HUES48 (cell line): ENCODE data around the gene ZNF333.

Source experiments
- H3K27ac ChIP-seq: one replicate; pipeline ENCODE4 v1.7.0; 2013; ENCODE audit warnings: low read depth, low read length, inconsistent platforms
- H3K27me3 ChIP-seq: 2 replicates; pipeline ENCODE4 v1.6.1; 2013; ENCODE audit warnings: mild to moderate bottlenecking, low read length; ENCODE audit not compliant: control insufficient read depth, insufficient read depth
- H3K36me3 ChIP-seq: 2 replicates; pipeline ENCODE4 v1.6.1; 2013; ENCODE audit warnings: low read length; ENCODE audit not compliant: control insufficient read depth, insufficient read depth
- H3K4me1 ChIP-seq: 2 replicates; pipeline ENCODE4 v1.6.1; 2013; ENCODE audit warnings: mild to moderate bottlenecking, low read length; ENCODE audit not compliant: control insufficient read depth, insufficient read depth
- H3K4me3 ChIP-seq: 2 replicates; pipeline ENCODE4 v1.5.1; 2013; ENCODE audit warnings: mild to moderate bottlenecking, low read depth, low read length
- H3K9ac ChIP-seq: 2 replicates; pipeline ENCODE4 v1.6.1; 2013; ENCODE audit warnings: mild to moderate bottlenecking, low read depth, low read length, moderate library complexity
- H3K9me3 ChIP-seq: 2 replicates; pipeline ENCODE4 v1.6.1; 2013; ENCODE audit warnings: low read length; ENCODE audit not compliant: control insufficient read depth, insufficient read depth

ZNF333 gene

GRCh38 chr19:14699641-14700040, 9.8 kb downstream of the ZNF333 start:
- Histone ChIP-seq H3K36me3 (peaks cover 60% of the 10 kb centered on the region), H3K27me3 (no peaks in the 10 kb centered on the region), H3K4me1 (no peaks in the 10 kb centered on the region), H3K27ac (no peak overlapping the region), H3K4me3 (no peak overlapping the region), H3K9me3 (0 out of 2 replicates have a peak, but pooled peaks cover 5% of the 10 kb centered on the region), H3K9ac (no peak overlapping the region)

- no peaks in the 10 kb centered on the region for H3K27me3 ChIP-seq
- no peak overlapping the region for H3K27ac ChIP-seq
- H3K9ac ChIP-seq, result no peak overlapping the region
- H3K36me3 ChIP-seq, result peaks cover 55% of the 10 kb centered on the region
- 0 out of 2 replicates have a peak, but pooled peaks cover 5% of the 10 kb centered on the region for H3K9me3 ChIP-seq
- H3K4me3 ChIP-seq, result no peak overlapping the region
- H3K4me1 ChIP-seq, result no peaks in the 10 kb centered on the region
Measured at GRCh38 chr19:14700711-14701375, 11.0 kb downstream of the ZNF333 start.

- H3K4me1 ChIP-seq, result no peaks in the 10 kb centered on the region
- 0 out of 2 replicates have a peak, but pooled peaks cover 5% of the 10 kb centered on the region for H3K9me3 ChIP-seq
- no peak overlapping the region for H3K9ac ChIP-seq
- H3K4me3 ChIP-seq, result no peak overlapping the region
- peaks cover 50% of the 10 kb centered on the region for H3K36me3 ChIP-seq
- H3K27me3 ChIP-seq, result no peaks in the 10 kb centered on the region
- no peak overlapping the region for H3K27ac ChIP-seq
Measured at GRCh38 chr19:14703833-14704232, 14.0 kb downstream of the ZNF333 start.

- no peak overlapping the region for H3K27ac ChIP-seq
- no peak overlapping the region for H3K9ac ChIP-seq
- H3K27me3 ChIP-seq, result no peaks in the 10 kb centered on the region
- peaks cover 50% of the 10 kb centered on the region for H3K36me3 ChIP-seq
- no peaks in the 10 kb centered on the region for H3K4me1 ChIP-seq
- H3K4me3 ChIP-seq, result no peak overlapping the region
- H3K9me3 ChIP-seq, result peaks cover 5% of the 10 kb centered on the region; the same call in 1 of the 2 replicates
Measured at GRCh38 chr19:14704450-14704849, 14.6 kb downstream of the ZNF333 start.

GRCh38 chr19:14715841-14716240, 26.0 kb downstream of the ZNF333 start:
- Histone ChIP-seq H3K27me3 (no peaks in the 10 kb centered on the region), H3K9ac (no peak overlapping the region), H3K9me3 (peaks cover 63% of the 10 kb centered on the region), H3K4me3 (no peak overlapping the region), H3K4me1 (no peaks in the 10 kb centered on the region), H3K27ac (no peak overlapping the region), H3K36me3 (peaks cover 32% of the 10 kb centered on the region)

- Histone ChIP-seq H3K27ac (no peak overlapping the region), H3K9me3 (peaks cover 87% of the 10 kb centered on the region), H3K36me3 (peaks cover 32% of the 10 kb centered on the region)
Measured at GRCh38 chr19:14718522-14719116, 28.8 kb downstream of the ZNF333 start.

GRCh38 chr19:14719162-14719561, 29.3 kb downstream of the ZNF333 start:
- Histone ChIP-seq H3K36me3 (peaks cover 32% of the 10 kb centered on the region), H3K9me3 (peaks cover 91% of the 10 kb centered on the region)

More at GRCh38 chr19:14718522-14719116, 28.8 kb downstream of the ZNF333 start:
- H3K4me1 ChIP-seq, result no peaks in the 10 kb centered on the region
- H3K27me3 ChIP-seq, result no peaks in the 10 kb centered on the region
- H3K4me3 ChIP-seq, result 0 out of 2 replicates have a peak overlapping the region, but pooled peaks have one; percentile 26
- no peak overlapping the region for H3K9ac ChIP-seq

GRCh38 chr19:14722127-14722526, 32.3 kb downstream of the ZNF333 start:
- no peak overlapping the region for H3K9ac ChIP-seq
- H3K9me3 ChIP-seq, result peaks cover 79% of the 10 kb centered on the region
- no peaks in the 10 kb centered on the region for H3K27me3 ChIP-seq
- no peak overlapping the region for H3K4me3 ChIP-seq
- no peak overlapping the region for H3K27ac ChIP-seq
- H3K36me3 ChIP-seq, result peaks cover 24% of the 10 kb centered on the region
- H3K4me1 ChIP-seq, result no peaks in the 10 kb centered on the region

More at GRCh38 chr19:14719162-14719561, 29.3 kb downstream of the ZNF333 start:
- H3K27me3 ChIP-seq, result no peaks in the 10 kb centered on the region
- no peak overlapping the region for H3K27ac ChIP-seq
- no peak overlapping the region for H3K4me3 ChIP-seq
- no peak overlapping the region for H3K9ac ChIP-seq
- no peaks in the 10 kb centered on the region for H3K4me1 ChIP-seq

- H3K27me3 ChIP-seq, result no peaks in the 10 kb centered on the region
- H3K27ac ChIP-seq, result no peak overlapping the region
- H3K9ac ChIP-seq, result no peak overlapping the region
- H3K9me3 ChIP-seq, result peaks cover 53% of the 10 kb centered on the region
- H3K4me1 ChIP-seq, result no peaks in the 10 kb centered on the region
- no peak overlapping the region for H3K4me3 ChIP-seq
- no peaks in the 10 kb centered on the region for H3K36me3 ChIP-seq
Measured at GRCh38 chr19:14728595-14728994, 38.7 kb downstream of the ZNF333 start.

- peak overlapping the region; percentile 2 for H3K27ac ChIP-seq
- no peaks in the 10 kb centered on the region for H3K27me3 ChIP-seq
- no peak overlapping the region for H3K4me3 ChIP-seq
- H3K4me1 ChIP-seq, result no peaks in the 10 kb centered on the region
- H3K9ac ChIP-seq, result no peak overlapping the region
- peaks cover 47% of the 10 kb centered on the region for H3K9me3 ChIP-seq
- H3K36me3 ChIP-seq, result no peaks in the 10 kb centered on the region
Measured at GRCh38 chr19:14731200-14731599, 41.4 kb downstream of the ZNF333 start.

GRCh38 chr19:14732510-14732909, 42.7 kb downstream of the ZNF333 start:
- Histone ChIP-seq H3K9me3 (peaks cover 39% of the 10 kb centered on the region), H3K9ac (no peak overlapping the region), H3K27me3 (no peaks in the 10 kb centered on the region)

More at GRCh38 chr19:14732510-14732909, 42.7 kb downstream of the ZNF333 start:
- Histone ChIP-seq H3K36me3 (no peaks in the 10 kb centered on the region), H3K4me1 (no peaks in the 10 kb centered on the region), H3K4me3 (no peak overlapping the region), H3K27ac (no peak overlapping the region)
